OCI-M2 (cell line): ENCODE data around the gene ENPP7.

Experiments
- DNase-seq: peaks from one replicate; lab custom pipeline; 2025; ENCODE audit not compliant: unreplicated experiment; lab: John Stamatoyannopoulos, UW

The ENPP7 gene

GRCh38 chr17:79730769-79731483 lies at the start of gene ENPP7:
ENPP7 (plus strand) TSS chr17:79730943; CDS start chr17:79731140, 197 bp downstream.
- DNase-seq: no peak

GRCh38 chr17:79681101-79681621 lies 49.6 kb upstream of the ENPP7 start:
- DNase-seq: no peak

GRCh38 chr17:79681628-79682261 lies 49.0 kb upstream of the ENPP7 start:
- no peak for DNase-seq

DNA sequence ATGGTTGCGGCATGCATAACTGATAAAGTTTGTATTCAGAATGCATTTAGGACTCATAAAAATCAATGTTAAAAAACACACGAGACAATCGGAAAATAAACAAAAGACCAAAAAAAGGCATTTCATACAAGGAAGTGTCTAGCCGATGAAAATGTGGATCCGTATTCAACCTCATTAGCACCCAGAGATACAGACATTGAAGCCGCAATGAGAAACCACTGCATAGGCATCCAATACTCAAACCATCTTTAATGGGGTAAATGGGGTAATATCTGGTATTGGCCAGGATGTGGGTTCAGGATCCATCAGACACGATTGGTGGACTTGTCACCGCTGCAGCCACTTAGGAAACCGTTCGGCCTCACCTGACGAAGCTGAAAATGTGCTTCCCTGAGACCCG lies 47.4 kb upstream of the ENPP7 start:
- DNase-seq: no peak

GRCh38 chr17:79684132-79684985 lies 46.4 kb upstream of the ENPP7 start:
- DNase-seq: no peak

- DNase-seq: no peak
Measured at GRCh38 chr17:79685121-79685520, 45.6 kb upstream of the ENPP7 start.

GRCh38 chr17:79686476-79686875 lies 44.3 kb upstream of the ENPP7 start:
- DNase-seq: no peak

- no peak for DNase-seq
Measured at GRCh38 chr17:79690466-79690865, 40.3 kb upstream of the ENPP7 start.

- DNase-seq: no peak
Measured at GRCh38 chr17:79690988-79691836, 39.5 kb upstream of the ENPP7 start.

GRCh38 chr17:79691931-79692330 lies 38.8 kb upstream of the ENPP7 start:
- no peak for DNase-seq

DNA sequence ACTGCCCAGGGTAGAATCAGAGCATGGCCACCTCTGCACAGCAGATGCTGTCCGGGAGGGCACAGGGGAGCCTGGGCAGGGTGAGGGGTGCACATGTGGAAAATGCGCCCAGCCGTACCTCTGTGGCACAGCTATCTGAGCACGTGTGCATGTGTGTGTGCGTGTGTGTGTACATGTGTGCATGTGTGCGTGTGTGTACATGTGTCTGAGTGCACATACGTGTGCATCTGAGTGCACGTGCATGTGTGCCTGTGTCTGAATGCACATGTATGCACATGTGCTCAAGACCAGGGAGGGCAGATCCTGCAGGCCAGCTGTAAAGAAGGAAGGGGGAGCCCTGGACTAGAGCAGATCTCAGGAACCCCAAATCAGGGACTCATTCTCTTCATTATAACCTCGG lies 37.3 kb upstream of the ENPP7 start:
- DNase-seq: no peak

DNA sequence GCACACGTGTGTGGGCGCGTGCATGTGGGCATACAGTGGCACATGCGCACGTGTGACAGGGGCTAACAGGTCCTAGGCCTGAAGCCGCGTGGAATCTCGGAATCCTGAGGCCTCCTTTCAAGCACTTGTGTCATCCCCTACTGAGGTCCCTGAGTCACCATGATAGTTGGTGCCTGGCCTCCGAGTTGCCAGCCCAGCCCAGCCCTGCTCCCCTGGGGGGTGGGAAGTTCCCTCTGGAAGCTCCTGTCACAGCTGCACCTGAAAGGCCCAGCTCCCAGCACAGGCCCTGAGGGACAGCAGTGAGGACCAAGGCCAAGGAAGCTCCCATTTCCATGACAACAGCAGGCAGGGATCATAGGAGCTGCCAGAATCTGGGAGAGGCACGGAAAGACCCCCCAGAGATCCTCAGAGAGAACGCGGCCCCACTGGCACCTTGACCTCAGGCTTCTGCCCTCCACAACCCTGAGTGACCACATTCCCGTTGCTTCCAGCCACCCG lies 35.4 kb upstream of the ENPP7 start:
- DNase-seq: no peak

DNA sequence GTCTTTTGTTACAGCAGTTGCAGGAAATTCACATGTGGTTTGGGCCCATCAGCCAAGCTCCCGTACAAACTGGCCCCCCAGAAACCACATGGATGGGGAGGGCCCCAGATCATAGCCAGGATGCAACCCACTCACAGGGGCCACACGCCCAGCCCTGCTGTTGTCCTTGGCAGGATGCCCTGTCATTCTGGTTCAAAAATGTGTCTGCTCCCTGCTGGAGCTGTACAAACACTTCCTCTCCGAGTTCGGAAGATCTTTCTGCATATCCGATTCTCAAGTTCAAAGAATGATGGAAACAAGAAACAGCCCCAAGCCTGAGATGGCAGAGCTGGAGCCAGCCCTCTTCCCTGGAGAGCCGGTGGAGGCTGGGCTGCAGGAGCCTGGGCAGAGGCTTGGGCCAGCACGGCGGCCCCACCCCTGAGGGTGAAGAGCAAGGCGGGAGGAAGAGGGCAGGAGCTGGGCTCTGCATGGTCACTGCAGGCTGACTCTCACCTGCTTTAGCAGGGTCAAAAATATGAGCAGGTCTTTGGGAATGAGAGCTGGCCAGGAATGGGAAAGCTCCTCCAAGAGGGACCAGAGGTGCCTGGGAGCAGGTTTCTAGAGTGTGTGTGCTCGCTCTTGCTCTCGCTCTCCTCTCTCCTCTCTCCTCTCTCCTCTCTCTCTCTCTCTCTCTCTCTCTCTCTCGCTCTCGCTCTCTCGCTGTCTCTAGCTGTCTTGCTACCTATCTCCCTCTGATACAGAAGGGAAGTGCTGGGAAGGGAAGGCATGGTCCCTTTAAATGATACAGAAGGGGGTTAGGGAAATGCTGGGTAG lies 34.7 kb upstream of the ENPP7 start:
- DNase-seq: no peak

DNA sequence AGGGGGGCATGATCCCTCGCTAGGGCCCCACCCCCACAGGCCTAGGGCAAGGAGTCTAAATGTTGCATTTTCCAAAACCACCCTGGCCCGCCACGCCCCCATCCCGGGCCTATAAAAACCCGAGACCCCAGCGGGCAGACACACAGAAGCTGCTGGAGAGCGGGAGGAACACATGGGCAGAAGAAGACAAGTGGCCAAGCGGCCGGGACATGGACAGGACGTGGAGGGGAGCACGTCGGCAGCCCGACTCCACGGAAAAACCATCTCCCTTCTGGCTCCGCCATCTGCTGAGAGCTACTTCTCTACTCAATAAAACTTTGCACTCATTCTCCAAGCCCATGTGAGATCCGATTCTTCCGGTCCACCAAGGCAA lies 34.1 kb upstream of the ENPP7 start:
- no peak for DNase-seq

GRCh38 chr17:79698146-79698846 lies 32.4 kb upstream of the ENPP7 start:
- no peak for DNase-seq

DNA sequence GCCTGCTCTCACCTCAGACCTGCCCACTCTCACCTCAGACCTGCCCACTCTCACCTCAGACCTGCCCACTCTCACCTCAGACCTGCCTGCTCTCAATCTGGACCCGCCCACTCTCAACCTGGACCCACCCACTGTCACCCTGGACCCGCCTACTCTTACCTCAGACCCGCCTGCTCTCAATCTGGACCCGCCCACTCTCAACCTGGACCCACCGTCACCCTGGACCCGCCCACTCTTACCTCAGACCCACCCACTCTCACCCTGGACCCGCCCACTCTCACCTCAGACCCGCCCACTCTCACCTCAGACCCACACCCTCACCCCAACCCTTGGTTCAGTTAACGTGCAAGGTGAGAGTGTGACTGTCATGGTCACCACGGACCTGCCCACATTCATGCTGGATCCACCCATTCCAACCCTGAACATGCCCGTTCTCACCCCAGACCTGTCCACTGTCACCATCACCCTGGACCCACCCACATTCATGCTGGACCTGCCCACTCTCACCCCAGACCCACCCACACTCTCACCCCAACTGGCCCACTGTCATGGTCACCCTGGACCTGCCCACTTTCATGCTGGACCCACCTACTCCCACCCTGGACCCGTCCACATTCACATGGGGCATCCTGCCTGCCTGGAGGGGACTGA lies 31.2 kb upstream of the ENPP7 start:
- no peak for DNase-seq

DNA sequence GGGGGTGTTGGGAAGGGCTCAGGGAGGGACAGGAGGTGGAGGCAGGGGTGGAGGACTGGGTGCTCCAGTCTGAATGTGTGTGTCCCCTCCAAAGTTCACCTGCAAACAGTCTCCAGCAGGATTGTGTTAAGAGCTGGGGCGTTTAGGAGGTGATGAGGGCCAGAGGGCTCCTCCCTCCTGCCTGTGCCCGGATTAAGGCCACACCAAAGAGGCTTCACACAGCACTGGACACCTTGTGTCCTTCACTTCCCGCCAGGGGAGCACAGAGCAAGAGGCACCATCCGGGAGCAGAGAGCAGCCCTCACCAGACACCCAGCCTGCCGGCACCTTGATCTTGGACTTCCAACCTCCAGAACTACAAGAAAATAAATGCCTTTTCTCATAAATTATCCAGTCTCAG lies 30.2 kb upstream of the ENPP7 start:
- no peak for DNase-seq

GRCh38 chr17:79702034-79702433 lies 28.7 kb upstream of the ENPP7 start:
- DNase-seq: no peak
